Hepatocyte (in vitro differentiated cells): Measurements from ENCODE around the gene TNFRSF1A.

Source experiments
- CTCF ChIP-seq: fragments of 200-600 bp; sonication (generic); IDR thresholded peaks from 2 replicates; pipeline ENCODE4 v1.5.1; 2016; ENCODE audit warnings: antibody characterized with exemption, mild to moderate bottlenecking; ENCODE audit not compliant: poor library complexity
- EZH2 ChIP-seq: fragments of 200-600 bp; sonication (generic); IDR thresholded peaks from 2 replicates; pipeline ENCODE4 v1.6.1; 2016; ENCODE audit warnings: antibody characterized with exemption, mild to moderate bottlenecking, borderline replicate concordance

GRCh38 chr12:6282453-6282840 lies 59.4 kb downstream of the TNFRSF1A start:
- TF ChIP-seq CTCF (no peak), EZH2 (no peak)
